Gastroesophageal sphincter (tissue), 3 donors: ENCODE results near the gene LENEP.

Experiments used
- CTCF ChIP-seq, 4 experiments: fragments of 200-600 bp in 2 of 4; fragments of 450-650 bp in 2 of 4; sonication (generic) in 1 of 4; IDR thresholded peaks; one replicate each; pipeline ENCODE4 v1.5.1; 2017 to 2019; ENCODE audit warnings: antibody characterized with exemption in 4 of 4, mild to moderate bottlenecking in 2 of 4, moderate library complexity in 2 of 4
- POLR2A ChIP-seq, 2 donors: fragments of 450-650 bp; IDR thresholded peaks; one replicate each; pipeline ENCODE4 v1.6.1; 2017; ENCODE audit warnings: antibody characterized with exemption in 2 of 2, mild to moderate bottlenecking in 2 of 2, moderate library complexity in 1 of 2

- TF ChIP-seq POLR2A (IDR thresholded peaks at IDR 0.05) (no peak), CTCF (IDR thresholded peaks at IDR 0.05) (no peak)
These were observed 30.9 kb downstream of the LENEP start for GRCh38 chr1:155024315-155024714.
